ENCODE measurements around the gene SCAI. TPM values are rescaled to one million over a fixed set of nuclear protein-coding genes. Genes with fewer than 3 reads are reported as not detected.

Gene SCAI
- polyA plus RNA-seq (2011; rRNA removed) = 5.0 and 6.8 TPM in 2 replicates
- polyA plus RNA-seq (2012; cell fraction: cytosol; rRNA removed) = 0.76 and 0.99 TPM in 2 replicates
- polyA plus RNA-seq (2012; cell fraction: nucleus; rRNA removed) = 0.72 and 1.4 TPM in 2 replicates
- 2.1 to 2.3 TPM (median 2.2 TPM) in 3 replicates for polyA plus RNA-seq (2017; fragmentation: RNase III; extraction: RNeasy Plus Mini Kit Qiagen cat#74134 plus additional on column Dnase treatment)
- polyA minus RNA-seq (2011; rRNA and poly(A)+ RNA removed) = 5.9 and 6.3 TPM in 2 replicates

GRCh38 chr9:125143377-125144090 is at the start of gene SCAI:
Gene SCAI (minus strand): TSS chr9:125143528. CDS start chr9:125143437, 91 bp downstream.
- H3K9me3 ChIP-seq = no peaks in the 10 kb centered on the region
- ChIA-PET POLR2A (interaction anchor here (0.7 to 1.3 kb wide), 3 partner anchors 56 to 484 kb away, joined by 3 to 9 read pairs (median 5); partner anchors contain the start of genes ARPC5L and RPL35), CTCF (interaction anchor here (0.5 to 2.2 kb wide), 31 partner anchors 8 to 1359 kb away, joined by 3 to 14 read pairs (median 3); partner anchors contain the start of gene NR6A1)
- peak within 1 kb of the TSS; percentile 85 for H3K4me2 ChIP-seq
- ATAC-seq (peak; percentile 99 to 100), FAIRE-seq (no peak), DNase-seq (ENCODE audit: low read depth in 1 of 2, low spot score in 1 of 2) (peak; percentile 98 to 99)
- peaks cover 9% of the 10 kb centered on the region; the same call in 2 of the 3 replicates for H3K4me1 ChIP-seq
- WGBS (ENCODE audit: missing lambda C conversion rate) = 3% methylated on average over 18 of the region's 46 CpGs
- peak within 1 kb of the TSS; percentile 89 to 95 for H3K27ac ChIP-seq
- H3K4me3 ChIP-seq = peak within 1 kb of the TSS; percentile 88
- TF ChIP-seq CEBPB (IDR thresholded peaks at IDR 0.05) (no peak), FOSL2 (IDR thresholded peaks at IDR 0.05) (no peak), FOSL2 (CRISPR knock-in tag; IDR thresholded peaks at IDR 0.05) (no peak), POLR2AphosphoS2 (conservative IDR thresholded peaks at IDR 0.05; ENCODE audit: low read length) (no peak), JUNB (IDR thresholded peaks at IDR 0.05) (no peak), FOSB (CRISPR knock-in tag; IDR thresholded peaks at IDR 0.05) (no peak), ELK1 (IDR thresholded peaks at IDR 0.05; ENCODE audit: low read depth, low read length) (no peak), BHLHE40 (IDR thresholded peaks at IDR 0.05; ENCODE audit: low read depth, low read length) (no peak), ZSCAN20 (CRISPR knock-in tag; IDR thresholded peaks at IDR 0.05) (no peak), JUN (IDR thresholded peaks at IDR 0.05) (peak in 1 of 2 experiments; percentile 54; a peak in 2 of 5 replicates), NR3C1 (IDR thresholded peaks at IDR 0.05) (no peak), KDM5A (IDR thresholded peaks at IDR 0.05) (no peak), E2F6 (IDR thresholded peaks at IDR 0.05; ENCODE audit: borderline replicate concordance, low read depth) (peak; percentile 90), ESRRA (IDR thresholded peaks at IDR 0.05; ENCODE audit: borderline replicate concordance, low read length) (no peak), ATOH8 (CRISPR knock-in tag; IDR thresholded peaks at IDR 0.05; ENCODE audit: low read depth) (no peak), RAD21 (conservative IDR thresholded peaks at IDR 0.05 in 1 of 2, IDR thresholded peaks at IDR 0.05 in 1 of 2) (peak; percentile 76 to 78), HDAC2 (IDR thresholded peaks at IDR 0.05) (no peak), HOXA7 (CRISPR knock-in tag; IDR thresholded peaks at IDR 0.05) (no peak), CHD4 (IDR thresholded peaks at IDR 0.05; ENCODE audit: borderline replicate concordance) (no peak), ZC3H11A (IDR thresholded peaks at IDR 0.05) (no peak), HES2 (IDR thresholded peaks at IDR 0.05) (no peak), EHMT2 (IDR thresholded peaks at IDR 0.05; ENCODE audit: low read depth) (no peak), HMGXB4 (CRISPR knock-in tag; IDR thresholded peaks at IDR 0.05; ENCODE audit: borderline replicate concordance) (no peak), HOXB5 (CRISPR knock-in tag; IDR thresholded peaks at IDR 0.05) (no peak), RNF2 (IDR thresholded peaks at IDR 0.05; ENCODE audit: borderline replicate concordance, low read depth) (no peak), NFE2L2 (conservative IDR thresholded peaks at IDR 0.05; ENCODE audit: low read length) (no peak), MAX (IDR thresholded peaks at IDR 0.05) (peak; percentile 77), MAZ (IDR thresholded peaks at IDR 0.05; ENCODE audit: borderline replicate concordance, low read depth, low read length) (no peak), HOXB13 (CRISPR knock-in tag; IDR thresholded peaks at IDR 0.05; ENCODE audit: low read depth) (no peak), RARB (CRISPR knock-in tag; IDR thresholded peaks at IDR 0.05) (no peak), CBX8 (IDR thresholded peaks at IDR 0.05) (no peak), KDM1A (IDR thresholded peaks at IDR 0.05; ENCODE audit: low read depth) (no peak), PBX3 (IDR thresholded peaks at IDR 0.05) (peak; percentile 96), TP53 (CRISPR knock-in tag; IDR thresholded peaks at IDR 0.05) (no peak)
